ENCODE results near the gene SH3PXD2B.
"Not testable (repeated sequence)": the region's sequence is repeated elsewhere in the genome, so short reads cannot be mapped to it uniquely, and the experiment has no call there.

SH3PXD2B gene

GRCh38 chr5:172485511-172486202 is 31.3 kb upstream of the SH3PXD2B start:
- no peak for DNase-seq (ENCODE audit: low read depth)

- DNase-seq (ENCODE audit: low read depth): no peak
Observed at GRCh38 chr5:172484664-172485063, 30.3 kb upstream of the SH3PXD2B start.

DNA sequence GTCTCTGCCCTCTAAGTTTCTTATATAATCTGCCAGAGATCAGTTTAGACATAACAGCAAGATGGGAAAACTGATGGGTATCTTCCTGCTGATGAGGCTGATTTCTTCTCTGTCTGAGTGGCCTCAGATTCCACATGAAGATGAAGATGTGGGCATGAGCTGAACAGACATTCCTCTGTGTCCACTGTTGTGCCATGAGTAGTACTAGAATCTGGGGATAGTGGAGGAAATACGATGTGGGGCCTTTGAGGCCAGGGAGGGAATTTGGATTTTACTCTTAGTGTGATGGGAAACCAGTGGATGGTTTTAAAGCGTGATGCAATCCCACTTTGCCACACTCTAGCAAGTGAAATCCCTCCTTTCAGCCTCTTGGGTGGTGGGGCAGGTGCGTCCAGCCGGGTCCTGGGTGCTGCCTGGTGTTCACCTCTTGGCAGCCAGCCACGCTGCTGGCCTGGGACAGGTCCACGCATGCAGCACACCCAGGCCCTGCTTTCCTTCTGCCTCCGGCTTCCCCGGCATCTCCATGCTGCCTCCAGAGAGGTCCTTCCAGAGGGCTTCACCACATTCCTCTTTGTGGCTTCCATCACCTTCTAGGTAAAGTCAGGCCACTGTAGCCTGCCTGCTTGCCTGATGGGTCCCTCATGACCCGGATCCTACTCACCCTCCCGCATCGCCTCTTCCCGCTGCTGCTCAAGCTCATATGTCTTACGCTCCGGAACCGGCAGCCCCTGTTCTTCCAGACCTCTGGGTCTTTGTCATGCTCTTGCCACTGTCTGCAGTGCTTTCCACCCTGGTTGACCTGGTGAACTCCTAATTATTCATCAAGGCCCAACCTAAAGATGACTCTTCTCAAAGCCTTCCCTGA is 28.1 kb upstream of the SH3PXD2B start:
- no peak for DNase-seq (ENCODE audit: low read depth)

GRCh38 chr5:172481011-172481800 is 26.9 kb upstream of the SH3PXD2B start:
- no peak for DNase-seq (ENCODE audit: low read depth)

DNA sequence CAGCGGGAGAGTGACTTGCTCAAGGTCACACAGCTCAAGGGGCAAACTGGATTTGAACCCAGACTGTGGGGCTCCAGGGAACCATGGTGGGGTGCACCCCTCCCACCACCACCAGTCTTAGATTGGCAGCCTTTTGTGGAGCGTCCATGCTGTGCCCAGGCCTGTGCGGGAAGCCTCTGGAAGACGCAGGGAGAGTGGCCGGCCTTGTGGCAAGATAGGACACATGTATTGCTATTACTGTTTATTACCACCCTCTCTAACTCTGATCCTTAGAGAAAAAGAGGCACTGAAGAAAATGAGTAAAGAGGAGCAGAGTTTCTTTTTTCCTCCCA is 25.4 kb upstream of the SH3PXD2B start:
- no peak for DNase-seq (ENCODE audit: low read depth)

DNA sequence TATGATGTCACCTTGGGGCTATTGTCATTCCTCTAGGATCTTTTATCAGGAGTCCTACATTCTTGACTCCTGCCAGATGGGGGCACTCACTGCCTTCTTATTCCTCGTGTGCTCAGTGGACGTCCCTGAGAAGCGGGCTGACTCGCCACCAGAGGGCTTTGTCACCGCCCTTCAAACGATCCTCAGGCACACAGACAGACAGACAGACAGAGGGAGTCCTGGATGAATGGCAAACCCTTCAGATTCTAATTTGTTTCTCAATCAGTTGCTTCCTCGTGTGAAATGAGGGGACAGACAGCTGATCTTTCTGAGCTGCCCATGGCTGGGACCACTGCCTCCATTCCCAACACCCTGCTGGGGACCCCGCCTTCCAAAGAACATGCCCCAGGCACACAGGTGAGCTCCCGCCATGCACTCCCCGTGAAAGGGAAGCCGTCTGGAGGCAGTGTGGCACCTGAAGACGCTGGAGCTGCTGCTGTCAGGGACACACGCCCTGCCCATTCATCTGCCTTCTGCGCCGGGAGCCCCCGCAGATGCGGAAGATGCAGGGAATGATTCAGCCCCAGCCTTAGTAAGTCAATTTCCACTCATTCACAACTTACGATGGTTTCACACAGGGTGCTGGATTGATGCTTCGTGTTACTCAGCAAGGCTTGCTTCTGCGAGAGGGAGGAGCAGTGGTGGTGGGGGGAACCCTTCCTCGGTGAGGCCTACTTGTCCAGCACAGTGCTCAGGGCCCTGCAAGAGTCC is 24.9 kb upstream of the SH3PXD2B start:
- DNase-seq (ENCODE audit: low read depth): peak; percentile 84

GRCh38 chr5:172478695-172479033 is 24.3 kb upstream of the SH3PXD2B start:
- not testable (repeated sequence) for DNase-seq (ENCODE audit: low read depth)

DNA sequence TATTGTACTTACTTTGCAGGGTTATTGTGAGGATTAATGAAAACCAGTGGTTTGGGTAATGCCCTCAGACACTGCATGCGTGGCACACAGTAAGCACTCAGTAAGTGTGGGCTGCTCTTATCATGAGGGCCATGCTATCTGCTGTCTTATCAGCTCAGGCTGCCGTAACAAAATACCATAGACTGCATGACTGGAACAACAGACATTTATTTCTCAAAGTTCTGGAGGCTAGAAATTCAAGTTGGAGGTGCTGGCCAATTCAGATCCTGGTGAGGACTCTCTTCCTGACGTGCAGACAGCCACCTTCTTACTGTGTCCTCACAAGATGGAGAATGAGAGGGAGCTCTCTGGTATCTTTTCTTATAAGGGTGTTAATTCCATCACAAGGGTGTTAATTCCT is 23.9 kb upstream of the SH3PXD2B start:
- DNase-seq (ENCODE audit: low read depth): no peak

DNA sequence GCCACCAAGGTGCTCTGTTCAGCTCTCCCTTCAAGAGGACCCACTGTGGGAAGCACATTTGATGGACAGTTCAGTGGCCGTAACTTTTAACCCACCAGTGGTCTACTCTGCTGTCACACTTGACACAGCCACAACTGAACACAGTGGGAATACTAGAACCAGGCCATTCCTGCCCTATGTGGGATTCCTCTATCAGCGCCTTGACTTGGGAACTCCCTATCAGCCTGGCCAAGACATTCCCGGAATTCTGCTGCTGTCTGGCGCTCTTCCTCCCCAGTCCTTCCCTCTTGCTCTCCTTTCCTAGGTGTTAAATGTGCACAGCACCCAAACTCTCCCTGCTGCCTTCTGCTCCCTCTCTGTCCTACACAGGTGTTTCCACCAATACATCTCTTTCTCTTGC is 23.1 kb upstream of the SH3PXD2B start:
- no peak for DNase-seq (ENCODE audit: low read depth)

- DNase-seq (ENCODE audit: low read depth): no peak
Observed at GRCh38 chr5:172474293-172474692, 20.0 kb upstream of the SH3PXD2B start.

DNA sequence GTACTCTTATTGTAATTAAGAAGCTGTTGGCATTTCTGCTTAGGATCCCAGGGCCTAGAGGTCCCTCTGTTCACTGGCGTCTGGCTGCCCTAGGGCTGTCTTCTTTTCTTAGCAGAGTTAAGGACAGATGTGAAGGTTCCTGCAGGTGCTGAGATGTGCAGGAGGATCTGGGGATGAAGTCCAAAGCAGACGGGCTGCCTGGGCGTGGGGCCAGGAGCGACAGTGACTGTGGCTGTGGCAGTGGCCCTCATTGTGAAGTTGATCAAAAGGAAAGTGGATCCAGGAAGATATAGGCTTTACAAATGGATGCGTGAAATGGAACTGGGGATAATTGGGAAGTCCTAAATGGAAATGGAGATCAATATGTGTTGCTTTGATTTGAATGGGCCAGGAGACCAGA is 19.1 kb upstream of the SH3PXD2B start:
- DNase-seq (ENCODE audit: low read depth): no peak

DNA sequence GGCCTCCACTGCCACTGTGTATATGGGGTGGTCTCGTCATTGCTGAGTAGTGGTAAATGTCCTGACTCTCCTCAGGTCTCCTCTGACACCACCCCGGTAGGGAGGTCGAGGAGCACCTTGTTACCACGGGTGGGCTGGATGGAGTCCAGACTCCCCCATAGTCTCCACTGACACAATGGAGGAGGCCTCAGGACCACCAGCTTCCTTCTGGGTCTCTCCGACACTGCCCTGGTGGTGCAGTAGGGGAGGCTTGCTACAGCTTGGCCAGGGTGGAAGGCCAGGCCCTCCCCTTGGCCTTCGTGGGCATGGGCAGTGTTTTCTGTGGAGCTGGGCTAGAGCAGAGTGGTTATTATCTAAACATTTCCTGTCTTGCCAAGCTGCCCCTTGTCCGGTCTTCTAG is 15.4 kb upstream of the SH3PXD2B start:
- DNase-seq (ENCODE audit: low read depth): no peak

- DNase-seq (ENCODE audit: low read depth): no peak
Observed at GRCh38 chr5:172466062-172466461, 11.7 kb upstream of the SH3PXD2B start.

GRCh38 chr5:172463031-172463430 is 8.7 kb upstream of the SH3PXD2B start:
- DNase-seq (ENCODE audit: low read depth): no peak

DNA sequence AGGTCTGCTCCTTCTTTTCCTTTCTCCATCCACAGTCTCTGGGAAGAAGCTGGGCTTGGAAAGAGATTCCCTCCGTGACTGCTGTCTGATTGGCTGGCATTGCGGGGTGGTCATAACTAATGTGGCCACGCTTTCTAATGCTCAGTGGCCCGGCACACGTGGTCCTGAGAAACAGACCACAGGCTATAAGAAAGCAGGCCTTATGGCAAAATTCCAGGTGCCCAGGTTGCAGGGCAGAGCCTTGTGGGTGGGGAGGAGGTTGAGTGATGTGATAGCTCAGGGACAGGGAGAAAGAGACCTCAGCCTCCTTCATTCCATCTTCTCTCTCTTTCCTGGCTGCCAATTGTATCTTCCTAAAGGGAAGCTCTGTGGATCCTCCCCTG is 5.4 kb upstream of the SH3PXD2B start:
- DNase-seq (ENCODE audit: low read depth): no peak

DNA sequence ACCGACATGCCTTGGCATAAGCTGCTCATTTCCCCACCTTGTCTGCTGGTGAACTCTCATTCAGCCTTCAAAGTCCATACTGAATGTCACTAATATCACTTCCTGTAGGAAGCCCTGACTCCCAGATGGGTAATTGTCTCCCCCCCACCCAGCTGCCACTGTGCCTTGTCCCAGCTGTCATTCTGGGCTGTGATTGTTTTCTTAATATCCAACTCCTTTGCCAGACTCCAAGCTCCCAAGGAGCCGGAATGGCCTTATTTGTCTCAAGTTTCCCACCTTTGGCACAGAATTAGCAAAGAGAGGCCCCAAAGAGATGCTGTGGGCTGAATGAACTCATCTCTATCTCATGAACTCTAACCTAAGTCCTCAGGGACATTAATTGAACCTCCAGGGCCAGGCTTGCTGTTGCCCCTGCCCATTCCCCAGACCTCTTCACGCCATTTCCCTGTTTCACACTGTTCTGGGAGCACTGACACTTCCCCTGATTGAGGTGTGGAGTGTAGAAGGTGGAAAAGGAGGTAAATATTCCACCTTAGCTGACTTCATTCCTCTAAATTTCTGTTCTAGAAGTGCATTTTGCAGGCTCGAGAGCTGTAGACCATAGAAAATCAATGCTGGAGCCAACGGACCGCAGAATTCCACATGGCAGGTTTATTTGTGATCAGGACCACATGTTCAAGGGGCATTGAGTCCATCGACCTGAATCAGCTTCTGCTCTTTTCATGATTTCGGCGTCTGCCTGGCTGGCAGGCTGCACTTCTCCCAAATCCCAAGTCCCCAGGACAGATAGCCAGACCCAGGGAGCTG is 4.9 kb upstream of the SH3PXD2B start:
- DNase-seq (ENCODE audit: low read depth): no peak

- DNase-seq (ENCODE audit: low read depth): no peak
Observed at GRCh38 chr5:172456076-172456722, 1.9 kb upstream of the SH3PXD2B start.

DNA sequence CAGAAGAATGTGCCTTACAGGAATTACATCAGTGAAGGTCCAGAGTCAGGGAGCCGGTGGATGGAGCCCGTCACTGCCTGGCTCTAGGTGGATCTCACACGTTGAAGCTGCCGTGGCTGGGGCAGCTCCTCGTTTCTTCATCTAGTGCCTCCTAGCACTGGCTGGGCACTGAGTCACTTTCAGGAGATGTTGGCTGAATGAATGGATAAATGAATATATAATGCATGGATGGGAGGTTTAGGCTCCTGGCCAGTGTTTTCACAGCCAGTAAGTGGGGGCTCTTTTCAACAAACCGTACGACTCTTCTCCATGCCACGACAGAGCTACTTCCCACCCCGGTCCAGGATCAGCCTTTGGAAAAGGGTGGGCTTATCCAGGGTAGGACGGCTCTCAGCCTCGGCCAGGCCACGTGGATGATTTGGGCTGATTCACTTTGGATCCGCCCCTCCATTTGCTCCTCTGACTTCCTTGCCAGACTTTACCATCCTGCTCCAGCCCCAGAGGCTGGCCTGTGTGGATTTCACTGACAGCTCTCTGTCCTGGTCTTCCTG is 1.3 kb upstream of the SH3PXD2B start:
- peak; percentile 63 for DNase-seq (ENCODE audit: low read depth)

DNA sequence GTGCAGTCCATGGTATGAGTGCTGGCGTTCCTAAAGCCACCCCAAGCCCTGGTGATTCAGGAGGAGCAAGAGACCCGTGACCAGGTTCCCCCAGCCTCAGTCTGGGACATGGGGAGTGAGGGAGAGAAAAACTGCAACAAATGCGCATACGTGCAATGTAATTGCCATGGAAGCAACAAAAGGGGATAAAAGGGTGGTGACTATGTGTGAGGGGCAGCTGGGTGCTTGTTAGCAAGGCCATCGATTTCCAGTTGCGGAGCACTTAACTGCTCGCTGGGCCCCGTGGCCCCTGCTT is 709 bp upstream of the SH3PXD2B start:
- no peak for DNase-seq (ENCODE audit: low read depth)

DNA sequence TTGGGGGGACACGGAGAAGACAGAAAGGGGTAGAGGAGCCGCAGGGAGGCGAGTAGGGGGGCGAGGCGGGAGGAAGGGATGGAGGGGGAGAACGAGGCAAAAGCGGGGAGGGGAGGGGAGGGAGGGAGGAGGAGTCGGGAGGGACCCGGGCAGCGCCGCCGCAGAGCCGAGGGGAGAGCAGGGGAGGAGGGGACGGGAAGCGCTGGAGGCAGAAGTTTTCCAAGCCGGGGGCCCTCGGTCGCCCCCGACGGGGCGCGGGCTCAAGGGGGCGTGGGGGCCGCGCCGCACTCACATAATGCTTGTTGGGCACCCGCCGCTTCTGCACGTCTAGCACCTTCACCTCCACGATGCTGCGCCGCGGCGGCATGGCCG is 353 bp downstream of the SH3PXD2B start:
- no peak for DNase-seq (ENCODE audit: low read depth)

Data from stromal cell of bone marrow (primary cell).